Measurements from ENCODE around the gene TARBP2.

- TF ChIP-seq PATZ1 (CRISPR knock-in tag; IDR thresholded peaks at IDR 0.05; ENCODE audit: borderline replicate concordance), result no peak
- no peak for TF ChIP-seq PPARA (CRISPR knock-in tag; IDR thresholded peaks at IDR 0.05; ENCODE audit: borderline replicate concordance)
- TF ChIP-seq GLIS3 (CRISPR knock-in tag; IDR thresholded peaks at IDR 0.05), result no peak
These were observed 16.2 kb upstream of the TARBP2 start for GRCh38 chr12:53484686-53485575.

Measured in SK-N-SH treated with all-trans-retinoic acid at 6 μM for 48 hours (cell line).